ENCODE results near the gene SIRPB1. TPM values are rescaled to one million over a fixed set of nuclear protein-coding genes. Genes with fewer than 3 reads are reported as not detected.

The SIRPB1 gene
- total RNA-seq (1 to 10 TPM in 5 of 7 donors, under 1 TPM in 2; 0.25 to 9.7 (median 1.9) TPM), polyA plus RNA-seq (1 to 10 TPM in 1 of 2 donors, under 1 TPM in 1; 0.87 to 4.3 TPM)
- long read RNA-seq, donor 1, result 0 reads
- long read RNA-seq, donor 2, result 0 reads
- long read RNA-seq, donor 3, result 0 reads

- intact Hi-C loops (cut with DNase I), result loop anchor here in 1 of 4 donors (10.0 kb wide), 2 partner anchors 55 to 765 kb away; partner anchors contain the start of gene TGM6
- no peak within 1 kb of the TSS for H3K4me3 ChIP-seq
- 63 to 70% (median 65%) methylated on average over 5 of the region's 5 CpGs for WGBS, 3 donors
- no peak within 1 kb of the TSS for H3K27ac ChIP-seq
- H3K4me1 ChIP-seq (ENCODE audit: insufficient read depth), result no peaks in the 10 kb centered on the region
- TF ChIP-seq EP300 (IDR thresholded peaks at IDR 0.05), result no peak
- no peak for TF ChIP-seq CTCF (IDR thresholded peaks at IDR 0.05)
- TF ChIP-seq POLR2A (IDR thresholded peaks at IDR 0.05), result no peak
- H3K9me3 ChIP-seq, result no peaks in the 10 kb centered on the region
- no peak for DNase-seq
- H3K36me3 ChIP-seq, result no peaks in the 10 kb centered on the region
- H3K27me3 ChIP-seq, result no peaks in the 10 kb centered on the region
These were observed at the start of gene SIRPB1 for GRCh38 chr20:1619861-1620444. Gene SIRPB1 (minus strand): TSS chr20:1620009. CDS start chr20:1619944, 65 bp downstream.

GRCh38 chr20:1669304-1669703, 49.5 kb upstream of the SIRPB1 start:
- H3K9me3 ChIP-seq, result no peaks in the 10 kb centered on the region
- no peaks in the 10 kb centered on the region for H3K27me3 ChIP-seq
- H3K36me3 ChIP-seq, result no peaks in the 10 kb centered on the region
- no peak overlapping the region for H3K27ac ChIP-seq
- DNase-seq, result no peak
- WGBS, 3 donors, result 67 to 73% (median 69%) methylated on average over 5 of the region's 5 CpGs
- H3K4me3 ChIP-seq, result no peak overlapping the region
- TF ChIP-seq CTCF (IDR thresholded peaks at IDR 0.05) (no peak), EP300 (IDR thresholded peaks at IDR 0.05) (no peak), POLR2A (IDR thresholded peaks at IDR 0.05) (no peak)
- H3K4me1 ChIP-seq (ENCODE audit: insufficient read depth), result no peaks in the 10 kb centered on the region
- intact Hi-C loops (cut with DNase I), result no loop called here

GRCh38 chr20:1667502-1668085, 47.8 kb upstream of the SIRPB1 start:
- 39 to 62% (median 56%) methylated on average over 1 of the region's 1 CpG for WGBS, 3 donors

GRCh38 chr20:1666802-1667201, 47.0 kb upstream of the SIRPB1 start:
- no peaks in the 10 kb centered on the region for H3K9me3 ChIP-seq
- DNase-seq, result no peak
- no peak overlapping the region for H3K27ac ChIP-seq
- 48 to 55% (median 51%) methylated on average over 5 of the region's 5 CpGs for WGBS, 3 donors
- no peak for TF ChIP-seq POLR2A (IDR thresholded peaks at IDR 0.05)
- no peak for TF ChIP-seq CTCF (IDR thresholded peaks at IDR 0.05)
- no peak for TF ChIP-seq EP300 (IDR thresholded peaks at IDR 0.05)
- intact Hi-C loops (cut with DNase I), result no loop called here
- H3K27me3 ChIP-seq, result no peaks in the 10 kb centered on the region
- H3K4me1 ChIP-seq (ENCODE audit: insufficient read depth), result no peaks in the 10 kb centered on the region
- no peak overlapping the region for H3K4me3 ChIP-seq
- no peaks in the 10 kb centered on the region for H3K36me3 ChIP-seq

More at GRCh38 chr20:1667502-1668085, 47.8 kb upstream of the SIRPB1 start:
- Histone ChIP-seq H3K4me1 (ENCODE audit: insufficient read depth) (no peaks in the 10 kb centered on the region), H3K27me3 (no peaks in the 10 kb centered on the region), H3K36me3 (no peaks in the 10 kb centered on the region), H3K9me3 (no peaks in the 10 kb centered on the region), H3K27ac (no peak overlapping the region), H3K4me3 (no peak overlapping the region)
- TF ChIP-seq EP300 (IDR thresholded peaks at IDR 0.05) (no peak), POLR2A (IDR thresholded peaks at IDR 0.05) (no peak), CTCF (IDR thresholded peaks at IDR 0.05) (no peak)
- no peak for DNase-seq
- intact Hi-C loops (cut with DNase I), result no loop called here
